Skeletal muscle tissue (tissue), 4 donors: ENCODE data around the gene GBF1. TPM values are rescaled to one million over a fixed set of nuclear protein-coding genes. Genes with fewer than 3 reads are reported as not detected.

Source experiments
- H3K27ac ChIP-seq: one replicate; pipeline ENCODE4 v1.7.0; 2013; ENCODE audit warnings: mild to moderate bottlenecking, low read depth, low read length, inconsistent platforms
- H3K27me3 ChIP-seq, 3 donors: one replicate each; pipeline ENCODE4 v1.7.0; 2013; ENCODE audit warnings: low read length in 3 of 3; ENCODE audit not compliant: control insufficient read depth in 3 of 3, insufficient read depth in 3 of 3
- H3K36me3 ChIP-seq, 3 donors: one replicate each; pipeline ENCODE4 v1.7.0; 2013; ENCODE audit warnings: low read length in 3 of 3; ENCODE audit not compliant: control insufficient read depth in 3 of 3, insufficient read depth in 3 of 3
- H3K4me1 ChIP-seq, 3 donors: one replicate each; pipeline ENCODE4 v1.7.0; 2013; ENCODE audit warnings: low read length in 3 of 3, mild to moderate bottlenecking in 3 of 3; ENCODE audit not compliant: control insufficient read depth in 3 of 3, insufficient read depth in 3 of 3
- H3K4me3 ChIP-seq, 3 donors: one replicate each; pipeline ENCODE4 v1.7.0; 2013; ENCODE audit warnings: low read length in 3 of 3
- H3K9ac ChIP-seq, 3 donors: one replicate each; pipeline ENCODE4 v1.7.0; 2013; ENCODE audit warnings: low read length in 3 of 3, mild to moderate bottlenecking in 3 of 3, moderate library complexity in 2 of 3, low read depth in 1 of 3
- H3K9me3 ChIP-seq, 3 donors: one replicate each; pipeline ENCODE4 v1.7.0; 2013; ENCODE audit warnings: low read length in 3 of 3; ENCODE audit not compliant: control insufficient read depth in 3 of 3
- total RNA-seq: library from RNA; depleted of rRNA; stranded (reverse); fragments of >200 nt; gene quantifications from one replicate; pipeline ENCODE4 v1.2.3, GENCODE V29; 2014
- donor health status: Osteomylitis.

Gene GBF1
- total RNA-seq, 1 donor from 2014 or later, result 17.7 TPM

DNA sequence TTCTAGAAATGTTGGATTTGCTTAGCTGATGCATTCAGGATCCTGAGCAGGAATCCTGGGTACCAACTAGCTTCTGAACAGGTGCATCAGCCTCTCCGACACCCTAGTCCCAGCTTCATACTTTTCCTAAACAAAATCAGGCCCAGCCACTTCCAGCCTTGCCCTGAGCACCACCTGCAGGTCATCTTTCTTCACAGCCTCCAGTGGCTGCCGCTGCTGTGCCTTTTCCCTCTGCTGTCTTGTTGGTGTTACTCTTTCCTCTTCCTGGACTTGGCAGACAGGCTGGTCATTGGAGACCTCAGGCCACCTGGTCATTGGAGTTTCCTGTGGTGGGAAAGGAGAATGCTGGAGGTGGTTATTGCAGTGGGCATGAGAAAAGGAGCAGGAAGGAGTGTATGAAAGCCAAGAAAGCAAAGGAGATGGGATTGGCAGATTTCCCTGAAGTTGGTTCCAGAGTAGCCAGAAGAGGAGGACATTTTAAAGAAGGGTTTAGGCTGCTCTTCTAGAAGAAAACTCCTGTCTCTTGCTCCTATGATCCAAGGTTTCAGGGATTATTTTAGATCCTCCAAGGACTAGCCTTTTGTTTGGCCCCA, 102.0 kb downstream of the GBF1 start:
- no peak overlapping the region for H3K4me3 ChIP-seq
- peak overlapping the region; percentile 20 for H3K27ac ChIP-seq
- peaks cover 13 to 23% (median 22%) of the 10 kb centered on the region in 3 donors for H3K36me3 ChIP-seq
- H3K27me3 ChIP-seq, result no peaks in the 10 kb centered on the region
- no peak overlapping the region for H3K9ac ChIP-seq
- H3K4me1 ChIP-seq, result peaks cover 5 to 9% (median 6%) of the 10 kb centered on the region in 3 donors
- H3K9me3 ChIP-seq, result no peaks in the 10 kb centered on the region

DNA sequence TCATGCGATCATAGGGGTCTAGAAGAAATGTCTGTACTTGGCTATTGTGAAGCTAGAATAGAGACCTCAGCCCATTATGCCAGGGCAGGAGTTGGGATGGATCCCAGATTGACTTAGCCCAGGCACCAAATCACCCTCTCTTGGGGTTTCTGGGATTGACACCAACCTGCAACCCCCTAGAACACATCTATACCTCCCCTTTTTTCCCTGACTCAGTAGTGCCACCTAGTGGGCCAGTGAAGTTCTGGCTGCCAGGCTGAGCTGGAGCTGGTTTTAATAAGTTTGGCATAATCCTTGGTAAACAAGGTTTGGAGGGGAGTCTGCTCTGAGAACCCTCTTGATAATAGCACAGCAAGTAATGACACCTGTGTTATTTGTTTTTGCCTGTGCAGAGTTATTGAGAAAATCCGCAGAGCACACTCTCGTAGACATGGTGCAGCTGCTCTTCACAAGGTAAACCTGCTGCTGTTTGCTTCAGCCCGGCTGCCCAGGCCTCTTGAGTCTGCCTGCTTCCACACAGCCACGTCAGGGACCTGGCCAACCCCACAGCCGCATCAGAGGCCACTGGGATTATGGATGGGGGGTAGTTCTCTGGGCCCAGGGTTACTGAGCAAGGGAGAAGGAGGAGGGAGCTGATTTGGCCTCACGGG, 106.9 kb downstream of the GBF1 start:
- Histone ChIP-seq H3K4me3 (no peak overlapping the region), H3K27me3 (no peaks in the 10 kb centered on the region), H3K36me3 (peaks cover 44 to 53% (median 49%) of the 10 kb centered on the region in 3 donors), H3K4me1 (peaks cover 4 to 6% (median 5%) of the 10 kb centered on the region in 3 donors), H3K9ac (no peak overlapping the region), H3K9me3 (no peaks in the 10 kb centered on the region), H3K27ac (no peak overlapping the region)

DNA sequence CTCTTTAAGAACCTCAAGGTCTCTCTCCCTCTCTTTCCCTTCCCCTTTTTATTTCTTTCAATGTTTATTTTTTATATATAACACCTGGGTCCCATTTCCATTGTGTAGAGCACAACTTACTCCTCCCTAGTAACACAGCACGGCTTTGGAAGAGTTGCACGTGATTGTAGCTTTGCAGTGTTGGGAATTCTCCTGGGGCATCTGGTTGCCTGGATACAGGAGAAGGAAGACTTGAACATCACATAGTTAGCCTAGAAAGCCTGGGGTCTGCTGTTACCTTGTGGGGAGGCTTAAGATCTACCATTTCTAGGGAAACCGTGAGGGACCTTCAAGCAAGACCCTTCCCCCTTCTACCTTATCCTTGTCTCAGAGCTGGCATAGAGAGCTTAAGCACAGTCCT, 109.1 kb downstream of the GBF1 start:
- Histone ChIP-seq H3K27me3 (no peaks in the 10 kb centered on the region), H3K9me3 (no peaks in the 10 kb centered on the region), H3K36me3 (peaks cover 63 to 76% (median 70%) of the 10 kb centered on the region in 3 donors), H3K4me1 (no peaks in the 10 kb centered on the region), H3K27ac (no peak overlapping the region), H3K9ac (no peak overlapping the region), H3K4me3 (no peak overlapping the region)

DNA sequence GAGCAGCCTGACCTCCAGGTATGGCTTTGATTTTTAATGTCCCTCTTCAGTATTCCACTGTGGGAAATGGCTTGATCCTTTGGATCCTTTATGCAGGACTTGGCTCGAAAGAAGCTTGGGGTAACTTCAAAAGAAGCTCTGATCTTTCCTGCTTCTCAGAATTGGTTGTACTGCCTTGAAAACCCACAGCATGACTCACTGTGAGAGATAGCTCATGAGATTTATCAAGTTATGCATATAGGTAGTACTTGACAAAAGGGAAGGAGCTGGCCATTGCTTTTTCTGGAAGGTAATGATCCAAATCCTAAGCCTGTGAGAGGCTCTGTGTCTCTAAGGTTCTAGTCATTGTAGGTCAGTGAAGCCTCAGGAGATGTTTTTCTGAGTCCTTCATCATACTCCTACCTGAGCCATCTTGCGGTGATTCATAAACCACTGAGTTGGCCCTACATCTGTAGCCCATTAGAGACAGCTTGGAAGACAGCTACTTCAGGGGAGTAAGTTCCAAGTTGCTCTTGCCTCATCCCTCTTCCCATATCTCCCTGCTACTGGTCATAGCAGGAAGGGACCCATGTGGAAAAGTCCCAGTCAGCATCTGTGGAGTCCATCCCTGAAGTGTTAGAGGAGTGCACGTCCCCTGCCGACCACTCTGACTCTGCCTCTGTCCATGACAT, 113.5 kb downstream of the GBF1 start:
- Histone ChIP-seq H3K27me3 (no peaks in the 10 kb centered on the region), H3K9ac (no peak overlapping the region), H3K4me1 (no peaks in the 10 kb centered on the region), H3K36me3 (peaks cover 75 to 83% (median 76%) of the 10 kb centered on the region in 3 donors), H3K9me3 (no peaks in the 10 kb centered on the region), H3K27ac (no peak overlapping the region), H3K4me3 (no peak overlapping the region)

DNA sequence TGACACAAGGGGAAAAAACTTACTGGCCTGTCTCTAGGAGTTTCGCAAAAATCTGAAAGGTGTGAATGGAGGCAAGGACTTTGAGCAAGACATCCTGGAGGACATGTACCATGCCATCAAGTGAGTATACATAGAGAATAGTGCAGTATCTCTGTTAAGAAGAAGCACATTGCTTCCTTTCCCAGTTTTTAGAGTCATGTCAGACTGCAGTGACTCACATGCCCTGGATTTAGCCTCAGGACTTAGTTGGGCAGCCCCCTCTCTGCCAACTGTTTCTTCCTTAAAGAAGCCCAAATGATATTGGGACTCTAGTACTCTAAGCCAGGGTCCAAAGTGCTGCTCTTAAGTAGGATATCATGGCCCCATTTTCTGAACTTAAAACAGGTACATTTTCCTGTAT, 122.1 kb downstream of the GBF1 start:
- Histone ChIP-seq H3K27me3 (no peaks in the 10 kb centered on the region), H3K9me3 (peaks cover 0 to 5% (median 0%) of the 10 kb centered on the region in 3 donors), H3K4me1 (no peaks in the 10 kb centered on the region), H3K9ac (no peak overlapping the region), H3K27ac (no peak overlapping the region), H3K36me3 (peaks cover 86 to 89% (median 87%) of the 10 kb centered on the region in 3 donors), H3K4me3 (no peak overlapping the region)

DNA sequence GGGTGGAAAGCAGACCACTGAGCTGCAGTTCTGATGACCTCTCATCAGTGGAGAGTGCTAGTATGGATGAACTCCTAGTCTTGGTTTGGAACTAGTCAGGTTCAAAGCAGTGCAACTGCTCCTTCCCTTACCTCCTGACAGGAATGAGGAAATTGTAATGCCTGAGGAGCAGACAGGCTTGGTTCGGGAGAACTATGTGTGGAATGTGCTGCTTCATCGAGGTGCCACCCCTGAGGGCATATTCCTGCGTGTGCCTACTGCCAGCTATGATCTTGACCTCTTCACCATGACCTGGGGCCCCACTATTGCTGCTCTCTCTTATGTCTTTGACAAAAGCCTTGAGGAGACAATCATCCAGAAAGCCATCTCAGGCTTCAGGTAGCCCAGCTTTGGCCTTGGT, 122.7 kb downstream of the GBF1 start:
- Histone ChIP-seq H3K36me3 (peaks cover 82 to 88% (median 85%) of the 10 kb centered on the region in 3 donors), H3K27ac (no peak overlapping the region), H3K27me3 (no peaks in the 10 kb centered on the region), H3K9ac (no peak overlapping the region), H3K4me1 (no peaks in the 10 kb centered on the region), H3K9me3 (peaks cover 0 to 5% (median 0%) of the 10 kb centered on the region in 3 donors), H3K4me3 (no peak overlapping the region)

DNA sequence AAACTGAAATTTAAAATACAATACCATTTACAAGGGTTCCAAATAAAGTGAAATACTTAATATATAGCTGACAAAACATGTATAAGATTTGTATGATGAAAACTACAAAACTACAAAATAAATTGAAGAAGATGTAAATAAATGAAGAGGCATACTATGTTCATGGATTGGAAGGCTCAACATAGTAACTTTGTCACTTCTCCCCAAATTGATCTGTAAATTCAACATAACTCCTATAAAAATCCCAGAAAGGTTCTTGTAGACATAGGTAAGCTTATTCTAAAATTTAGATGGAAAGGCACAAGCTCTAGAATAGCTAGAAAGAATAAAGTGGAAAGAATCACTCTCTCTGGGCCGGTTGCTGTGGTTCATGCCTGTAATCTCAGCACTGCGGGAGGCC, 126.0 kb downstream of the GBF1 start:
- no peaks in the 10 kb centered on the region for H3K27me3 ChIP-seq
- peaks cover 0 to 5% (median 0%) of the 10 kb centered on the region in 3 donors for H3K9me3 ChIP-seq
- H3K4me1 ChIP-seq, result no peaks in the 10 kb centered on the region
- H3K27ac ChIP-seq, result no peak overlapping the region
- peaks cover 77 to 87% (median 79%) of the 10 kb centered on the region in 3 donors for H3K36me3 ChIP-seq
- H3K9ac ChIP-seq, result no peak overlapping the region
- no peak overlapping the region for H3K4me3 ChIP-seq

DNA sequence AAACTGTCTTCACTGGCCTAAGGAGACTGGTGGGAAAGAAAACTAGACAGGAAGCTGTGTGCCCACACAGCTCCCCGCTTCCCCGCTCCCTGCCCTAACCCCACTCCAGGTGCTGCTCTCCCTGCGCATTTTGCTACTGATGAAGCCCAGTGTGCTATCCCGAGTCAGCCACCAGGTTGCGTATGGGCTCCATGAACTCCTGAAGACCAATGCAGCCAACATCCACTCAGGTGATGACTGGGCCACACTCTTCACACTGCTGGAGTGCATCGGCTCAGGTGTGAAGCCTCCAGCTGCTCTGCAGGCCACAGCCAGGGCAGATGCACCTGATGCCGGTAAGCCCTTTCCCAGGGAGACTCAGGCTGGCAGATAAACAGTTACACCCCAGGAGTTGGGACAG, 129.9 kb downstream of the GBF1 start:
- Histone ChIP-seq H3K27me3 (no peaks in the 10 kb centered on the region), H3K9ac (no peak overlapping the region), H3K36me3 (peaks cover 67 to 77% (median 71%) of the 10 kb centered on the region in 3 donors), H3K9me3 (peaks cover 0 to 5% (median 0%) of the 10 kb centered on the region in 3 donors), H3K4me1 (no peaks in the 10 kb centered on the region), H3K27ac (no peak overlapping the region), H3K4me3 (no peak overlapping the region)

DNA sequence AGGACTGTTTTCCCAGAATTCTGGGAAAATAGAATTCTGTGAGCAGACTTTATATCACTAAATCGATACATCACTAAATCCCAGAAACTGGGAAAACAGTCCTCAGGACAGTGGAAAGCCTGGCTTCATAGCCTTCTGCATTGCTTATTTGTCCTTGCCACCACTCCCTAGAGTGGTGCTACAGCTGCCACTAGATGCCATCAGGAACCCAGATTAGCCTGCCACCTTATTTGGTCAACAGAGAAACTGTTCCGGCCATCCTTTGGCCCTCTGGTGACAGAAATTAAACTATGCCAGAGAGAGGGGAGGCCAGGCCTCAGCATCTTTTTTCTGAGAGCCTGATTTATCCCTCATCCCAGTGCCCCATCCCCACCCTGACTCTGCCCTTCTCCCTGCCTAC, 130.5 kb downstream of the GBF1 start:
- Histone ChIP-seq H3K9me3 (peaks cover 0 to 3% (median 0%) of the 10 kb centered on the region in 3 donors), H3K4me3 (no peak overlapping the region), H3K36me3 (peaks cover 66 to 75% (median 70%) of the 10 kb centered on the region in 3 donors), H3K4me1 (no peaks in the 10 kb centered on the region), H3K9ac (no peak overlapping the region), H3K27me3 (no peaks in the 10 kb centered on the region), H3K27ac (no peak overlapping the region)

DNA sequence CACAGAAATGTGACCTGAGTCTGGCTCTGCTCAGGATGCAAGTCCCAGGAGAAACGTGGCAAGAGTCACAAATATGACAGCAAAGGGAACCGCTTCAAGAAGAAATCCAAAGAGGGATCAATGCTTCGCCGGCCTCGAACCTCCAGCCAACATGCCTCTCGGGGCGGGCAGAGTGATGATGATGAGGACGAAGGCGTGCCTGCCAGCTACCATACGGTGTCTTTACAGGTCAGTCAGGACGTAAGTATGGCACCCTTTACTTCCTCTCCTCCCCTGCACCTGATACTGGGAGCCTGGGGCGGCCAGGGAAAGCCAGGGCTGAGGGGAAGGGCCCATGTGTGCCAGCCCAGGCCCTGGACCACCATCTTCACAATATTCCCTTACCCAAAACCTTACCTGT, 131.6 kb downstream of the GBF1 start:
- Histone ChIP-seq H3K27me3 (no peaks in the 10 kb centered on the region), H3K4me3 (no peak overlapping the region), H3K9ac (no peak overlapping the region), H3K9me3 (no peaks in the 10 kb centered on the region), H3K4me1 (no peaks in the 10 kb centered on the region), H3K36me3 (peaks cover 63 to 72% (median 67%) of the 10 kb centered on the region in 3 donors), H3K27ac (no peak overlapping the region)
